ENCODE measurements around the gene DNAH10.

GRCh38 chr12:123748661-123749060 is 13.4 kb upstream of the DNAH10 start:
- TF ChIP-seq CTCF (IDR thresholded peaks at IDR 0.05; ENCODE audit: poor library complexity) (no peak), EZH2 (IDR thresholded peaks at IDR 0.05; ENCODE audit: borderline replicate concordance) (no peak)
